Activated naive CD4-positive, alpha-beta T cell treated with anti-CD3 and anti-CD28 coated beads for 36 hours (primary cell): ENCODE measurements around the gene PIRT. TPM values are rescaled to one million over a fixed set of nuclear protein-coding genes. Genes with fewer than 3 reads are reported as not detected.

ENCODE experiments used
- CTCF ChIA-PET: fragments of 350-600 bp; sonication (Branson Sonifier 250); formaldehyde crosslinking; loops from one replicate; lab custom pipeline; 2021; ENCODE audit warnings: antibody characterized with exemption; lab: Charles Lee
- DNase-seq: peaks from one replicate; pipeline ENCODE4 v3.0.0-alpha.2; 2020
- H3K27ac Mint-ChIP-seq: one replicate; pipeline ENCODE4 v1.8.0; 2021; ENCODE audit warnings: mild to moderate bottlenecking, mixed read lengths
- H3K27me3 Mint-ChIP-seq: one replicate; pipeline ENCODE4 v1.8.0; 2021; ENCODE audit warnings: low read depth, mixed read lengths
- H3K36me3 Mint-ChIP-seq: one replicate; pipeline ENCODE4 v1.8.0; 2021; ENCODE audit warnings: low read depth, mixed read lengths
- H3K4me1 Mint-ChIP-seq: one replicate; pipeline ENCODE4 v1.8.0; 2021; ENCODE audit warnings: low read depth, mixed read lengths
- H3K4me3 Mint-ChIP-seq: one replicate; pipeline ENCODE4 v1.8.0; 2021; ENCODE audit warnings: mild to moderate bottlenecking, moderate library complexity, mixed read lengths
- H3K9me3 Mint-ChIP-seq: one replicate; pipeline ENCODE4 v1.8.0; 2021; ENCODE audit warnings: mixed read lengths
- intact Hi-C: fragments of 100-400 bp; cut with micrococcal nuclease; formaldehyde crosslinking; loops from one replicate; pipeline ENCODE4 v1.15.1; 2023
- total RNA-seq, 2 experiments: library from RNA; stranded (reverse); gene quantifications; one replicate each; pipeline ENCODE4 v1.2.3, GENCODE V29; 2021

Gene PIRT
- total RNA-seq, 2 experiments from 2014 or later, result not detected

- Mint-ChIP-seq H3K9me3 (no peaks in the 10 kb centered on the region), H3K27ac (no peak overlapping the region), H3K27me3 (no peaks in the 10 kb centered on the region), H3K36me3 (no peaks in the 10 kb centered on the region), H3K4me3 (peak overlapping the region; percentile 70), H3K4me1 (peaks cover 7% of the 10 kb centered on the region)
- DNase-seq, result peak; percentile 81
- CTCF ChIA-PET, result interaction anchor here (0.7 to 3.6 kb wide), 18 partner anchors 8 to 227 kb away, joined by 3 to 34 read pairs (median 4); no protein-coding TSS in a partner anchor
- intact Hi-C loops, result loop anchor here (1.0 to 2.0 kb wide), 6 partner anchors 73 to 214 kb away; partner anchors contain the start of genes ADPRM and SCO1
Measured at GRCh38 chr17:10844621-10845387, 6.9 kb upstream of the PIRT start.

- intact Hi-C loops, result loop anchor here (2.0 kb wide), 1 partner anchor 99 kb away; no protein-coding TSS in a partner anchor
- CTCF ChIA-PET, result interaction anchor here (0.6 to 3.6 kb wide), 9 partner anchors 9 to 226 kb away, joined by 3 to 34 read pairs (median 7); no protein-coding TSS in a partner anchor
- Mint-ChIP-seq H3K4me1 (peaks cover 7% of the 10 kb centered on the region), H3K36me3 (no peaks in the 10 kb centered on the region), H3K27me3 (no peaks in the 10 kb centered on the region), H3K9me3 (no peaks in the 10 kb centered on the region), H3K27ac (no peak overlapping the region), H3K4me3 (no peak overlapping the region)
- DNase-seq, result no peak
Measured at GRCh38 chr17:10843811-10844210, 5.9 kb upstream of the PIRT start.

- CTCF ChIA-PET, result interaction anchor here (3.6 kb wide), 1 partner anchor 105 kb away, joined by 34 read pairs; no protein-coding TSS in a partner anchor
- intact Hi-C loops, result no loop called here
- no peak overlapping the region for H3K27ac Mint-ChIP-seq
- no peak for DNase-seq
- H3K4me1 Mint-ChIP-seq, result peaks cover 7% of the 10 kb centered on the region
- H3K4me3 Mint-ChIP-seq, result no peak overlapping the region
- H3K36me3 Mint-ChIP-seq, result no peaks in the 10 kb centered on the region
- H3K9me3 Mint-ChIP-seq, result no peaks in the 10 kb centered on the region
- no peaks in the 10 kb centered on the region for H3K27me3 Mint-ChIP-seq
Measured at GRCh38 chr17:10842658-10843057, 4.8 kb upstream of the PIRT start.

- H3K4me1 Mint-ChIP-seq, result no peaks in the 10 kb centered on the region
- no peak for DNase-seq
- intact Hi-C loops, result no loop called here
- no peak overlapping the region for H3K27ac Mint-ChIP-seq
- H3K4me3 Mint-ChIP-seq, result no peak overlapping the region
- H3K27me3 Mint-ChIP-seq, result no peaks in the 10 kb centered on the region
- no peaks in the 10 kb centered on the region for H3K36me3 Mint-ChIP-seq
- H3K9me3 Mint-ChIP-seq, result no peaks in the 10 kb centered on the region
- CTCF ChIA-PET, result interaction anchor here (0.9 kb wide), 1 partner anchor 102 kb away, joined by 3 read pairs; no protein-coding TSS in a partner anchor
Measured at GRCh38 chr17:10838682-10839081, 795 bp upstream of the PIRT start.

GRCh38 chr17:10836966-10837590 is 809 bp downstream of the PIRT start:
- intact Hi-C loops, result no loop called here
- DNase-seq, result no peak
- Mint-ChIP-seq H3K27me3 (no peaks in the 10 kb centered on the region), H3K4me3 (no peak overlapping the region), H3K4me1 (no peaks in the 10 kb centered on the region), H3K36me3 (no peaks in the 10 kb centered on the region), H3K27ac (no peak overlapping the region), H3K9me3 (no peaks in the 10 kb centered on the region)
- CTCF ChIA-PET, result interaction anchor here (1.0 kb wide), 1 partner anchor 8 kb away, joined by 3 read pairs; no protein-coding TSS in a partner anchor

- no peak overlapping the region for H3K27ac Mint-ChIP-seq
- CTCF ChIA-PET, result interaction anchor here (0.7 to 2.5 kb wide), 3 partner anchors 8 to 132 kb away, joined by 3 to 12 read pairs (median 4); no protein-coding TSS in a partner anchor
- no peak overlapping the region for H3K4me3 Mint-ChIP-seq
- no peak for DNase-seq
- H3K9me3 Mint-ChIP-seq, result no peaks in the 10 kb centered on the region
- no peaks in the 10 kb centered on the region for H3K4me1 Mint-ChIP-seq
- H3K27me3 Mint-ChIP-seq, result no peaks in the 10 kb centered on the region
- H3K36me3 Mint-ChIP-seq, result no peaks in the 10 kb centered on the region
- intact Hi-C loops, result no loop called here
Measured at GRCh38 chr17:10836145-10836544, 1.7 kb downstream of the PIRT start.

- CTCF ChIA-PET, result interaction anchor here (1.0 to 1.1 kb wide), 2 partner anchors 13 to 185 kb away, joined by 3 to 4 read pairs; no protein-coding TSS in a partner anchor
- Mint-ChIP-seq H3K36me3 (no peaks in the 10 kb centered on the region), H3K27ac (no peak overlapping the region), H3K4me1 (no peaks in the 10 kb centered on the region), H3K4me3 (no peak overlapping the region), H3K9me3 (no peaks in the 10 kb centered on the region), H3K27me3 (no peaks in the 10 kb centered on the region)
- no peak for DNase-seq
- intact Hi-C loops, result no loop called here
Measured at GRCh38 chr17:10831696-10832095, 6.2 kb downstream of the PIRT start.

- Mint-ChIP-seq H3K27me3 (no peaks in the 10 kb centered on the region), H3K4me3 (no peak overlapping the region), H3K27ac (no peak overlapping the region), H3K36me3 (no peaks in the 10 kb centered on the region), H3K4me1 (no peaks in the 10 kb centered on the region), H3K9me3 (no peaks in the 10 kb centered on the region)
- CTCF ChIA-PET, result no interaction called here
- DNase-seq, result no peak
- intact Hi-C loops, result no loop called here
Measured at GRCh38 chr17:10827898-10828552, 9.9 kb downstream of the PIRT start.

- no peak for DNase-seq
- intact Hi-C loops, result no loop called here
- CTCF ChIA-PET, result interaction anchor here (0.6 kb wide), 1 partner anchor 43 kb away, joined by 4 read pairs; no protein-coding TSS in a partner anchor
- Mint-ChIP-seq H3K9me3 (no peaks in the 10 kb centered on the region), H3K27ac (no peak overlapping the region), H3K36me3 (no peaks in the 10 kb centered on the region), H3K4me1 (no peaks in the 10 kb centered on the region), H3K27me3 (no peaks in the 10 kb centered on the region), H3K4me3 (no peak overlapping the region)
Measured at GRCh38 chr17:10824874-10825273, 13.0 kb downstream of the PIRT start.

GRCh38 chr17:10821770-10822169 is 16.1 kb downstream of the PIRT start:
- DNase-seq, result no peak
- CTCF ChIA-PET, result interaction anchor here (0.8 kb wide), 1 partner anchor 26 kb away, joined by 3 read pairs; no protein-coding TSS in a partner anchor
- Mint-ChIP-seq H3K4me1 (no peaks in the 10 kb centered on the region), H3K36me3 (no peaks in the 10 kb centered on the region), H3K27me3 (no peaks in the 10 kb centered on the region), H3K9me3 (no peaks in the 10 kb centered on the region), H3K4me3 (no peak overlapping the region), H3K27ac (no peak overlapping the region)
- intact Hi-C loops, result no loop called here

- CTCF ChIA-PET, result interaction anchor here (0.8 to 1.3 kb wide), 2 partner anchors 27 to 48 kb away, joined by 3 read pairs; no protein-coding TSS in a partner anchor
- Mint-ChIP-seq H3K27me3 (no peaks in the 10 kb centered on the region), H3K27ac (no peak overlapping the region), H3K9me3 (no peaks in the 10 kb centered on the region), H3K4me1 (no peaks in the 10 kb centered on the region), H3K36me3 (no peaks in the 10 kb centered on the region), H3K4me3 (no peak overlapping the region)
- intact Hi-C loops, result no loop called here
- no peak for DNase-seq
Measured at GRCh38 chr17:10821054-10821453, 16.8 kb downstream of the PIRT start.

- Mint-ChIP-seq H3K9me3 (no peaks in the 10 kb centered on the region), H3K27me3 (no peaks in the 10 kb centered on the region), H3K4me3 (no peak overlapping the region), H3K4me1 (no peaks in the 10 kb centered on the region), H3K36me3 (no peaks in the 10 kb centered on the region), H3K27ac (no peak overlapping the region)
- DNase-seq, result no peak
- CTCF ChIA-PET, result no interaction called here
- intact Hi-C loops, result no loop called here
Measured at GRCh38 chr17:10815319-10815718, 22.6 kb downstream of the PIRT start.
